IMR-90 (cell line): ENCODE measurements around the gene TBPL2. TPM values are rescaled to one million over a fixed set of nuclear protein-coding genes. Genes with fewer than 3 reads are reported as not detected.

Experiments
- ATAC-seq: fragments of 200-7000 bp; cut with Tn5 transposase; 2 replicates; pipeline ENCODE4 v1.9.1; 2020; ENCODE audit warnings: low read depth, mild to moderate bottlenecking, moderate library complexity
- BruUV-seq: library from RNA; stranded (reverse); fragments of 400-500 nt; replicated peaks from 2 replicates; lab custom pipeline; 2021; lab: Mats Ljungman, UMichigan
- CTCF ChIA-PET: fragments of 300-600 bp; formaldehyde crosslinking; extraction: SDS; loops from one replicate; lab custom pipeline; 2021; ENCODE audit warnings: antibody characterized with exemption; lab: Yijun Ruan, JAX
- POLR2A ChIA-PET: fragments of 300-600 bp; sonication (Branson Sonifier 250); formaldehyde crosslinking; loops from one replicate; lab custom pipeline; 2022; ENCODE audit warnings: antibody characterized with exemption; ENCODE audit not compliant: unreplicated experiment; lab: Charles Lee
- DNase-seq: peaks from one replicate; pipeline ENCODE4 v3.0.0; 2013
- H2AFZ ChIP-seq: replicated peaks from 2 replicates; pipeline ENCODE3; 2013; ENCODE audit warnings: low read length, mild to moderate bottlenecking; ENCODE audit not compliant: poor library complexity
- H2AK5ac ChIP-seq: 2 replicates; pipeline ENCODE4 v1.6.1; 2013; ENCODE audit warnings: low read depth, low read length, inconsistent platforms
- H2AK9ac ChIP-seq: replicated peaks from 2 replicates; pipeline ENCODE3; 2013; ENCODE audit warnings: mild to moderate bottlenecking, low read depth, low read length, moderate library complexity; ENCODE audit not compliant: poor library complexity
- H2BK120ac ChIP-seq: 2 replicates; pipeline ENCODE4 v1.6.1; 2013; ENCODE audit warnings: low read depth, low read length, inconsistent platforms
- H2BK15ac ChIP-seq: 3 replicates; pipeline ENCODE4 v1.6.1; 2013; ENCODE audit warnings: low read depth, low read length, inconsistent platforms
- H2BK20ac ChIP-seq: 2 replicates; pipeline ENCODE4 v1.6.1; 2013; ENCODE audit warnings: low read depth, mild to moderate bottlenecking, inconsistent platforms, low read length, moderate library complexity
- H2BK5ac ChIP-seq: 2 replicates; pipeline ENCODE4 v1.6.1; 2013; ENCODE audit warnings: mild to moderate bottlenecking, low read depth, low read length, inconsistent platforms; ENCODE audit not compliant: poor library complexity, severe bottlenecking
- H3K14ac ChIP-seq: replicated peaks from 2 replicates; pipeline ENCODE4 v1.6.1; 2013; ENCODE audit warnings: low read depth, low read length, inconsistent platforms
- H3K18ac ChIP-seq: 2 replicates; pipeline ENCODE4 v1.6.1; 2013; ENCODE audit warnings: low read depth, low read length, control low read depth
- H3K23ac ChIP-seq: 2 replicates; pipeline ENCODE4 v1.6.1; 2013; ENCODE audit warnings: low read depth, low read length, inconsistent platforms
- H3K27ac ChIP-seq: 2 replicates; pipeline ENCODE4 v1.5.1; 2013; ENCODE audit warnings: mild to moderate bottlenecking, control low read depth, low read length; ENCODE audit not compliant: insufficient read depth
- H3K27me3 ChIP-seq: 2 replicates; pipeline ENCODE4 v1.6.1; 2013; ENCODE audit warnings: low read length; ENCODE audit not compliant: control insufficient read depth, insufficient read depth
- H3K36me3 ChIP-seq: 2 replicates; pipeline ENCODE4 v1.6.1; 2013; ENCODE audit warnings: low read length, mixed read lengths; ENCODE audit not compliant: control insufficient read depth, insufficient read depth
- H3K4ac ChIP-seq: 2 replicates; pipeline ENCODE4 v1.6.1; 2013; ENCODE audit warnings: low read depth, low read length, inconsistent platforms
- H3K4me1 ChIP-seq: 2 replicates; pipeline ENCODE4 v1.6.1; 2013; ENCODE audit warnings: low read length, mixed read lengths; ENCODE audit not compliant: control insufficient read depth, insufficient read depth
- H3K4me2 ChIP-seq: 2 replicates; pipeline ENCODE4 v1.6.1; 2013; ENCODE audit warnings: low read depth, mild to moderate bottlenecking, control low read depth, low read length, moderate library complexity
- H3K4me3 ChIP-seq: 2 replicates; pipeline ENCODE4 v1.5.1; 2013; ENCODE audit warnings: low read depth, mild to moderate bottlenecking, control low read depth, low read length, moderate library complexity; ENCODE audit not compliant: insufficient read depth
- H3K56ac ChIP-seq: 2 replicates; pipeline ENCODE4 v1.6.1; 2013; ENCODE audit warnings: low read length, inconsistent platforms; ENCODE audit not compliant: insufficient read depth; ENCODE audit errors: extremely low read depth
- H3K79me1 ChIP-seq, 2 experiments: 2 replicates each; pipeline ENCODE4 v1.6.1; 2013; ENCODE audit warnings: low read length in 2 of 2, inconsistent platforms in 1 of 2, low read depth in 1 of 2
- H3K9ac ChIP-seq: 2 replicates; pipeline ENCODE4 v1.6.1; 2013; ENCODE audit warnings: low read depth, low read length, control low read depth
- H3K9me1 ChIP-seq: 2 replicates; pipeline ENCODE4 v1.6.1; 2013; ENCODE audit warnings: low read length, inconsistent platforms; ENCODE audit not compliant: insufficient read depth
- H3K9me3 ChIP-seq: 2 replicates; pipeline ENCODE4 v1.6.1; 2013; ENCODE audit warnings: low read length; ENCODE audit not compliant: control insufficient read depth, insufficient read depth
- H4K20me1 ChIP-seq: 2 replicates; pipeline ENCODE4 v1.6.1; 2013; ENCODE audit warnings: low read length, inconsistent platforms; ENCODE audit not compliant: insufficient read depth
- H4K5ac ChIP-seq: 2 replicates; pipeline ENCODE4 v1.6.1; 2013; ENCODE audit warnings: mild to moderate bottlenecking, low read depth, low read length, control low read depth
- H4K8ac ChIP-seq, 2 experiments: 2 replicates each; pipeline ENCODE4 v1.6.1; 2013; ENCODE audit warnings: low read depth in 2 of 2, low read length in 2 of 2, control low read depth in 1 of 2, inconsistent platforms in 1 of 2
- H4K91ac ChIP-seq: 2 replicates; pipeline ENCODE4 v1.6.1; 2013; ENCODE audit warnings: low read depth, low read length, inconsistent platforms; ENCODE audit not compliant: insufficient read depth
- POLR2A ChIP-seq: IDR thresholded peaks from 2 replicates; pipeline ENCODE4 v1.6.1; 2012; ENCODE audit warnings: mild to moderate bottlenecking, low read depth, low read length
- RAD21 ChIP-seq: IDR thresholded peaks from 2 replicates; pipeline ENCODE4 v1.6.1; 2012; ENCODE audit warnings: low read length, improper control_type of control experiment
- RCOR1 ChIP-seq: IDR thresholded peaks from 2 replicates; pipeline ENCODE4 v1.6.1; 2012; ENCODE audit warnings: mild to moderate bottlenecking, low read length, improper control_type of control experiment; ENCODE audit not compliant: insufficient replicate concordance
- SMC3 ChIP-seq: fragments of 150-350 bp; IDR thresholded peaks from 2 replicates; pipeline ENCODE4 v1.6.1; 2016; ENCODE audit warnings: low read depth, mild to moderate bottlenecking, antibody characterized with exemption, low read length, moderate library complexity
- WGBS, 2 experiments: methylation state at CpG; one replicate each; pipeline versions ENCODE4 v1.1.5 to v1.1.7; 2013; ENCODE audit warnings: missing lambda C conversion rate in 2 of 2; ENCODE audit not compliant: insufficient read length in 1 of 2; ENCODE audit errors: extremely low coverage in 2 of 2; 5-methylcytosine and 5-hydroxymethylcytosine counted together
- dilution Hi-C: fragments of 300-500 bp; cut with HindIII; formaldehyde crosslinking; loops from one replicate; pipeline ENCODE4 v1.14.3; 2018; ENCODE audit warnings: low sequenced_read_pairs; ENCODE audit not compliant: unreplicated experiment
- in situ Hi-C: fragments of 300-500 bp; cut with MboI; formaldehyde crosslinking; loops from 3 replicates; pipeline ENCODE4 v1.14.3; 2019; ENCODE audit warnings: low sequenced_read_pairs, inconsistent platforms, mixed read lengths
- intact Hi-C: fragments of 100-400 bp; cut with micrococcal nuclease; formaldehyde crosslinking; loops from 2 replicates; pipeline ENCODE4 v1.10.0; 2022
- polyA plus RNA-seq, 3 experiments: library from polyadenylated mRNA; depleted of rRNA; stranded (reverse); fragments of >200 nt; gene quantifications; 2 replicates each; pipeline ENCODE4 v1.2.3, GENCODE V29; 2012; ENCODE audit warnings: low replicate concordance in 1 of 3
- total RNA-seq: library from RNA; depleted of rRNA; stranded (reverse); fragments of >200 nt; gene quantifications from 2 replicates; pipeline ENCODE4 v1.2.3, GENCODE V29; 2012
- TF ChIP-seq, protein P1 (sequence below): conservative IDR thresholded peaks from 2 replicates; pipeline ENCODE4 v1.5.1; 2012; ENCODE audit warnings: mild to moderate bottlenecking, low read depth, low read length, improper control_type of control experiment

Gene TBPL2
- total and polyA plus RNA-seq, 2 of the 4 experiments (the other 2 are of a cell fraction), result not detected

DNA sequence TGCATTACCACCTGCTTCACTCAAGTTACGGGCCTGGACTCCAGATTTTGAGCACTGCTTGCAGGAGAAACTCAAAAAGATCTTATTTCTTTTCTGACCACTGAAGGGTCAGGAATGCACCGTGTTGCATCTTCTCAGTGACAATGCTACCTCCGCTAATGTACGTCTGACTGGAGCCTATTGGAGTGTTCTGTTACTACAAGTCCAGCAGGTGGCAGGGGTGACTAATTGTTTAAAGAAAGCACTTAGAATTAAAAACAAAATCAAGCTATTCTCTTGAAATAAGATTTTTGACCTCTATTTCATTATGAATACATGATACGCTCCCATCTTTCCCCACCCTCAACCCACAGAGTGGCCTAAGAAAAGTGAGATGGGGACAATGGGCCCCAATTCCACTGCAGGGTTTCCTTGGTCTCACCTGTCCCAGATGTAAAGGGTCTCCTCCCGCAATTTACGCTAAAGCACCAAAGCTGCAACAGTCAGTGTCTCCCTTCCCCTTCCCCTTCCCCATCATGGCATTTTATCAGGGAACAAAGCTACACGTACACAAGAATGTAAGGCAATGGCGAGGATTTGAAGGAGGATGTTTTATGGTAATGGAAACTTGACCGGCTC, 2.2 kb downstream of the TBPL2 start:
- Histone ChIP-seq H3K4me3 (no peak overlapping the region), H3K27me3 (peaks cover 12% of the 10 kb centered on the region), H3K23ac (no peak overlapping the region), H2BK5ac (no peak overlapping the region), H4K8ac (no peak overlapping the region), H3K9me3 (no peaks in the 10 kb centered on the region; the same call in 1 of the 2 replicates), H3K9me1 (no peaks in the 10 kb centered on the region), H3K56ac (no peak overlapping the region), H4K91ac (no peak overlapping the region), H3K27ac (no peak overlapping the region), H2BK20ac (no peak overlapping the region), H3K79me1 (no peaks in the 10 kb centered on the region), H3K18ac (no peak overlapping the region), H2AK9ac (no peak overlapping the region), H2AK5ac (no peak overlapping the region), H2BK120ac (no peak overlapping the region), H3K36me3 (no peaks in the 10 kb centered on the region), H3K4me2 (no peak overlapping the region), H3K14ac (no peak overlapping the region), H3K9ac (no peak overlapping the region), H2AFZ (peak overlapping the region; percentile 21), H3K4me1 (no peaks in the 10 kb centered on the region), H4K20me1 (no peaks in the 10 kb centered on the region), H2BK15ac (no peak overlapping the region), H3K4ac (no peak overlapping the region), H4K5ac (no peak overlapping the region)
- no TSS peak for BruUV-seq
- 80% methylated on average over 2 of the region's 10 CpGs; no CpG with 5 or more reads in 1 of the 2 experiments for WGBS, 2 experiments
- TF ChIP-seq, protein P1, sequence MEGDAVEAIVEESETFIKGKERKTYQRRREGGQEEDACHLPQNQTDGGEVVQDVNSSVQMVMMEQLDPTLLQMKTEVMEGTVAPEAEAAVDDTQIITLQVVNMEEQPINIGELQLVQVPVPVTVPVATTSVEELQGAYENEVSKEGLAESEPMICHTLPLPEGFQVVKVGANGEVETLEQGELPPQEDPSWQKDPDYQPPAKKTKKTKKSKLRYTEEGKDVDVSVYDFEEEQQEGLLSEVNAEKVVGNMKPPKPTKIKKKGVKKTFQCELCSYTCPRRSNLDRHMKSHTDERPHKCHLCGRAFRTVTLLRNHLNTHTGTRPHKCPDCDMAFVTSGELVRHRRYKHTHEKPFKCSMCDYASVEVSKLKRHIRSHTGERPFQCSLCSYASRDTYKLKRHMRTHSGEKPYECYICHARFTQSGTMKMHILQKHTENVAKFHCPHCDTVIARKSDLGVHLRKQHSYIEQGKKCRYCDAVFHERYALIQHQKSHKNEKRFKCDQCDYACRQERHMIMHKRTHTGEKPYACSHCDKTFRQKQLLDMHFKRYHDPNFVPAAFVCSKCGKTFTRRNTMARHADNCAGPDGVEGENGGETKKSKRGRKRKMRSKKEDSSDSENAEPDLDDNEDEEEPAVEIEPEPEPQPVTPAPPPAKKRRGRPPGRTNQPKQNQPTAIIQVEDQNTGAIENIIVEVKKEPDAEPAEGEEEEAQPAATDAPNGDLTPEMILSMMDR, result peak; percentile 64
- TF ChIP-seq POLR2A (no peak), RCOR1 (no peak), SMC3 (peak; percentile 59), RAD21 (peak; percentile 65)
- dilution Hi-C loops, result no loop called here
- intact Hi-C loops, result loop anchor here (2.0 to 10.0 kb wide), 4 partner anchors 489 to 1049 kb away; partner anchors contain the start of gene PELI2
- ChIA-PET POLR2A (no interaction called here), CTCF (interaction anchor here (0.6 to 1.2 kb wide), 5 partner anchors 7 to 1044 kb away, joined by 3 to 8 read pairs (median 5); no protein-coding TSS in a partner anchor)
- peak; percentile 85 for ATAC-seq
- in situ Hi-C loops, result loop anchor here (25.0 kb wide), 1 partner anchor 899 kb away; no protein-coding TSS in a partner anchor
- peak; percentile 73 for DNase-seq
